NCI-H524 treated with DMSO at 0.1 percent for 48 hours (cell line): ENCODE measurements around the gene TSEN15.

Experiments used
- DNase-seq: peaks from one replicate; lab custom pipeline; 2025; lab: John Stamatoyannopoulos, UW

The TSEN15 gene

DNA sequence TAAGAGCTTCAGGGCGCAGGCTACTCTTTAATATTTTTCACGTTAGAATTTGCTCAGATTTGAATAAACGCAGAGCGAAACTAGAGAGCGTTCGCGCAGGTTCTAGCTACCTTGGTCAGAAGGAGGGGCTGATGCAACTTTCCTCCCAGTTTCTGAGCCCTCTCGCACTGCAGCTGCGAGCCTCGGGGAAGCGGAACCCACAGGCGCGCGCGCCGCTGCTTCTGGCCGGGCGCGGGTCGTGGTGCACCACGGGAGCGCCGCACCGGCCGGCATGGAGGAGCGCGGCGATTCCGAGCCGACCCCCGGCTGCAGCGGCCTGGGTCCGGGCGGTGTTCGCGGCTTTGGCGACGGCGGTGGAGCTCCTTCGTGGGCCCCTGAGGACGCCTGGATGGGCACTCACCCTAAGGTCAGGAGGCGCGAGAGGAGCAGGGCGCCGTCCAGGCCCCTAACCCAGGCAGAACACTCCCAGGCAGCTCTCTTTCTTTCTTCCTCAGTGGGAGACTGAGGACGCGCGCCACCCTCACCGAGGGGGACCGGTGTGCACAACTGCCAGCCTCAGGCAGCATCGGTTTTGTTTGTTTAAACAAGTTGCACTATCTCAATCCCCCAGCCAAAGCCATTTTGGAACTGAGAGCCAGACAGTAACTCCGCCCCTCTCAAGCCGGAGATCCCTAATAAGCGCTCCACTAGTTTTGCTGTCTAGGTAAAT lies at the start of gene TSEN15:
Gene TSEN15 (plus strand): TSS at position 246 of the 709 bp plus-strand sequence. CDS start 26 bp downstream, at position 272.
- peak; percentile 47 for DNase-seq

DNA sequence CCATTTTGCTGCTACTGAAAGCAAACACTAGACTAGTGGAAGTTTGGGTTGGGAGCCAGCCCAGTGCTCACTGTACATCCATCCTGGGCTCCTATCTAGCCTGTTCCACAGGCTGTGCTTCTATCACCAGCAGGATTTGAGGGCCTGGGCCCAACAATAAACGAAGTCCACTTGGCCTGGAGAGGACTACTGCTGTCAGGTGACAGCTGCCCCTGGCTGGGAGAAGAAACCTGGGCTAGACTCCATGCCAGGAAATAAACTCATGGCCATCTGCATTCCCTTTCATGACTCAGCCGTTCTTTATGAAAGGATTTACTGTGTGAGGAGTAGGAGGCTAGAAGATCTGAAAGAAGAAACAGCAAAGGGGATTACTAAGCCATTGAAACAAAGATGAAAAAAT lies 49.5 kb upstream of the TSEN15 start:
- DNase-seq, result no peak

DNA sequence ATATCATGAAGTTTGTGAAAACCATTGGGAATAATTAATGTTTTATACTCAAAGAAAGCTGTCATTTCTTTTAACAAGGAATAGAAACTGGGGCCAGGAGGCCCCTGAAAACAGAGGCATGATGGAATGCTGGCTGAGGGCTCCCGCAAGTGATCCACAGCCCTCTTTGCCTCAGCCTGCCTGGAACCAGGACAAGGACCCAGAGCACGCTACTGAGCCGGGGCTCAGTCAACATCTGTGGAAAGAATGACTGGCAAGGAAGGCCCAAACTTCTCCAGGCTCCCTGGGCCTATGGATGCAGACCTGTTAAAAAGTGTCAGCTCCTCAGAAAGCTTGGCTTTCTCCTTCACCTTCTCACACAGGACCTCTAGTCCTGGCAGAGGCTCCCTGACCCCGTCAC lies 46.6 kb upstream of the TSEN15 start:
- no peak for DNase-seq

DNA sequence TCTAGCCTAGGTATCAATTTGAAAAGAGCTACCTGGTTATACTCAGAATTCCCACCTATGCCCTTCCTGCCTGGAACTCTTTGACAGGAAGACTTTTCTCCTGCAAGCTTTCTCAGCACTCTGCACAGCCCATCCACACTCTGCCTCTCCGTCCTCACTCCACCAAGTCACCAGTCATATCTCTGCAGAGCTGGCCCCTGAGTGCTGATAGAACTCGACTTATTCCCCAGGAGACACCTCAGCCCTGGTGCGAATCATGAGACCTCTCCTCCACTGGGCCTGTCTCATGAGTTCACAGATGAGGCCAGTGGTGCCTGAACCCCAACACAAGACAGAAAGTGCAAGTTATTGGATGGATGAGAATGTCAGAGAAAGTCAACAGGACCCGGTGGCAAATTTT lies 46.0 kb upstream of the TSEN15 start:
- DNase-seq, result no peak

DNA sequence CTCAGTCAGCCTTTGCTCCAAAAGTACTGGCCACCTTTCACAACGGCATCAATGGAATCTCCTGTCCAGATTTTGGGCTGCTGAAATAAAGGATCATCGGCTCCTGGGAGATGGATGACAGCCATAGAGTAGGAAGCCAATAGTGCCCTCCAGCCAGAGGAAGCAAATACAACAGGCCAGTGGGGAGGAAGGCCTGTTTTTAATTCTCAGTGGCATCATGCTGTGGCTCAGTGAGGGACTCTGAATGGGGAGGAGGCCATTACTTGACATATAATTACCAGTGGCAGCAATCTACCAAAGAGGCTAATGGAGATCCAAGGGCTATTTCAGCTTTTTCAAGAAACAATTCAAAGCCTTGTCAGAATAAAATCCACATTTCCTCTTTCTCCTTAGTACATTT lies 40.7 kb upstream of the TSEN15 start:
- DNase-seq, result no peak

DNA sequence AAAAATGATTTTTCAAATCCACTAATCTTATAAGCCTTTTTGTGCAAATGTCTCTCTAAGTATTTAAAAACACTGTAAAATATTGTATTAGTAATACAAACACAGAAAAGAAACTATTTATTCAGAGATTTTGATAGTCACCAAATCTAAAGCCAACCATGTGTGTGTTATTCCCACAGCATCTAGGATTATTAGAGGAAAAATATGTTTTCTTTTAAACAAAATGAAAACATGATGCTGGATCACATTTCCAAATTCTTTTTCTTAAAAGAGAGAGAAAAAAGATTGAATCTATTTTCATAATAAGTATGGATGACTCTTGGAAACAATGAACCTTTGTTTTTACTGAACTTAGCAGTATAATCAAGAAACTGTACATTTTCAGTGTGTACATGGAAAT lies 39.3 kb upstream of the TSEN15 start:
- DNase-seq, result no peak

DNA sequence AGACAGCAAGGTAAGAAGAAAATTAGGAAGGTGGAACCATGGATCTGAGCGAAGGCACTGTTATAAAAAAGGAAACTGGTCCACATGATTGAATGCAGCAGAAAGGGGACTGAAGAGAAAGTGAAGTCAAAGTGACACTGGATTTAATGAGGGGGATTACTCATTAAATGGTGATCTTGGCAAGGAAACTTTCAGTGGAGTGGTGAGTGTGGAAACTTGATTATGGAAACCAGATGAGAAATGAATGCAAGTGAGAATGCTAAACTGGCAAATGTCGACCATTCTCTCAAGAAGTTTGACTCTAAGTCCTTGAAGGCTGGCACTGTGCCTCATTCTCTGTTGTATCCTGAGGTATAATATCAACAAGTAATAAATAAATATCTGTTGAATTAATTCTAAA lies 37.3 kb upstream of the TSEN15 start:
- no peak for DNase-seq

DNA sequence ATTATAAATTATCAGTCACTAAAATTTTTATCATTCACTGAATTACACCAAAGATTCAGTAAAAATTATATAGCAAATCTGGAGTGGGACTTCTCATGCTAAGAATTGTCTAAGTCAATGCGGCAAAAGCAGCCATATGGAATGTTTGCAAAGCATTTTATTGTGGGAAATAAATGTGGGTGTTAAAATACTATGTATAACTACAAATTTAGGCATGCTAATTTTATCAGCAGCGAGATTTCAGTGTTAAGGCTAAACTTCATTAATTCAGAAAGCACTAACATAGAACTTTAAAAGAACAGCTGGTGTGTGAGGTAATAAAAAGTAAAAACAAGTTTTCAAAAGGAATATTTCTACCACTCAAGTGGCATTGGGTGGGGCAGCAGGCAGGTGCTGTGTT lies 35.4 kb upstream of the TSEN15 start:
- no peak for DNase-seq

DNA sequence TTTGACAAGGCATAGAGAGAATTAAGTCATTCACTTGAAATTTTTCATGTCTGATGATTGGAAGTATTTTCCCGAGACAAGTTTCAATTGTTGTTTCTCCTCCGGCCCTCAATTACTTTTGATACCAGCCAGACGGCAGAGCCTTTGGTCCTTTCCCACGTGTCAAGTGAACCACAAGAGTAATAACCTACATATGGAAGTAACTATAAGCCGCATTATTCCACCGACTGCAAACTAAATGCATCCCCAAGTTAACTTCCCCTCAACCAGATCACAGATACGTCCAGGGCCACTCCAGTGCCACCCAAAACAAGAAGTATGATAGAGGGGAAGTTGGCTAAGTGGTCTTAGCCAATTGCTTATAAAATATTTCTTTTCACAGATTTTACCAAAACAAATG lies 34.2 kb upstream of the TSEN15 start:
- DNase-seq, result no peak

DNA sequence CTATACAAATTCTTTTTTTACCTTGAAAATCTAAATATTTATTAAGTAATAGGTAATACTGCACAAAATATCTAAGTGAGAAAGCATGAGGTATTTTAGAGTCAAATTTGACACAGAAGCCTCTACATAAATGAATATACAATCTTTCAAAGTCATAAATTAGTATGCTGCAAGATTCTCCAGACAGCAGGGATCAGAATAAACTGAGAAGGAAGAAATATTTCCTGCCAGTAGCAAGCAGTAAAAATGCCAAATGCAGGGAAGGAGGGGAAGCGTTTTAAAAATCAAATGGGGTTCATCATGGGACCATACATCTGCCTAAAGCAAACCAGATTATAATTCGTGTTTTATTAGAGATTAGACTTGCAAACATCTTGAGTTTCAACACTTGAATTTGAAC lies 32.9 kb upstream of the TSEN15 start:
- no peak for DNase-seq

DNA sequence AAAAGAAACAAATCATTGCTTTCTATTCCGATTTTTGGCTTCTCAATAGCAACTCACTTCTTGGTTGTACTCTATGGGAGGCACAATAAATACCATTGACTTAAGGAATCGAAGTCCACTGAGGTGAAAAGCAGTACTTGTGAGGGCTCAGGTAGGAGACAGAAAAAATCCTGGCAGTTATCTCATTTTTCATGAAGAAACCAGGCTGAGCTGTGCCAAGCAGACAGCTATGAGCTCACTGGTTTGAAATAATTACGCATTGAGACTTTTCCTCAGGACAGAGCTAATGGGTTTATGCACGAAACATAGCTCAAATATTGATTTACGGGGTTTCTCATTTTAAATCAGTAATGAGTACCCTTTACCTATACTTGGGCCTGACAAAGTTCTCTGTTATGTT lies 32.5 kb upstream of the TSEN15 start:
- DNase-seq, result no peak

DNA sequence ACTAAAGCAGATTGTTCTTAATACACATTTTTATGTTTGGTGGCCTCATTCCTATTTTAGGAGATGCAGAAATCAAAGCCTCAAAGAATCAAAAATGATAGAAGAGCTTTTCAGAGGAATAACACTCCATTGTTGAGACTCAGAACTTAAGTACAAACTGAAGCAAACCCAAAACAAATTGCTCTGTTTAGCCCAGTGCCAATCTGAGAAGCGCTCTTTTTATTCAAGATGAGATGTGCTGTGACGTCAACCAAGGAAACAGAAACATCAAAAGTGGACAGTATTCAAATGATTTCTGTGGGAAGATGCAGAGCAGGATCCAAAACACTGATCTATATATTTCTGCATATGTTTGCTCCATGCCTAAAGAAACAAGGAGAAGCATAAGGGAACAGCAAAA lies 32.0 kb upstream of the TSEN15 start:
- DNase-seq, result no peak

DNA sequence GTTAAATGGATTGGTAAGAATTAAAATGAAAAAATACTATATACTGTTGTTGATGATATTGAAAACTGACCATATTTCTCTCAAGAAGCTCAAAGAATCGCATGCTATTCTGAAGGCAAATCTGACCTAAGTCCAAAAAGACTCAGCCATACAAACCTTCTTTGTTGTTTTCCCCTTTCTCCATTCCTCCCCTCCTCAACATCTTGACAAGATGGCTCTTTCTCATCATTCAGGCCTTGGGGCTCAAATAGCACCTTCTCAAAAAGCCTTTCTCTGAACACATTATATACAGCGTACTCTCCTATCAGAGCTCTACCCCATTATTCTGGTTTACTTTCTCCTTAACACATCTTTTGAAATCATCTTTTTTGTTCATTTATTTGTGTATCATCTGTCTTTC lies 31.2 kb upstream of the TSEN15 start:
- DNase-seq, result no peak

DNA sequence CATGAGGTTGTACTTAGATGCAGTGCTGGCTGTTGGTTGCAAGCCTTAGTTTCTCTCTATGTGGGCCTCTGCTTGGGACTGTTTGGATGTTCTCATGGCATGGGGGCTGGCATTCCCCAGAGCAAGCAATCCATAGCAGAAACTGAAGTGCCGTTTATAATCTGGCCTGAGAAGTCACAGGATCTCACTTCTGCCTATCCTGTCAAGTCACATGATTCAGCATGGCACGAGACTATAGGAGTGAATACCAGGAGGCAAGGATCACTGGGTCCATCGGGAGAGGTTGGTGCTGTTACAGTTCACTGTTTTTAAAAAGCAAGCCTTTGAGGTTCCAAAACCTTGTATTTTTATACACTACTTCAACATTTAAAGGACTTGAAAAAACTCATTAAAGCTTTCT lies 30.7 kb upstream of the TSEN15 start:
- no peak for DNase-seq

DNA sequence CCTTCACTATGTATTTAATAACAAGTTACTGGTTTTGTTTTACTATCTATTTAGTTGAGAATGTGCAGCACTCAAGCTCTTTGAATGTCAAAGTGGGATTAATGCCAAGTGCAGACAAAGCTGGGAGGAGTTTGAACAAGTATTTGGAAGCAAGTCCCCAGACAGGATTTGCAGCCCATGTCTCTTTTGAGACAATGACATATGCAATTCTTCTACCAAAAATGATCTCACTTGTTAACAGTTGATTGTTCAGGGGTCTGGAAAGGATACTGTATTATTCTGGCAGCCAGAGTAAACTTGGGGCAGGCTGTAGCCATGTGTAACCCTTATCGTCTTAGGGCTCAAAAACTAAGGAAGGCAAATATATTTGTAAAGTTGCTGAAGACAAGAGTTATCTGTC lies 29.8 kb upstream of the TSEN15 start:
- no peak for DNase-seq

DNA sequence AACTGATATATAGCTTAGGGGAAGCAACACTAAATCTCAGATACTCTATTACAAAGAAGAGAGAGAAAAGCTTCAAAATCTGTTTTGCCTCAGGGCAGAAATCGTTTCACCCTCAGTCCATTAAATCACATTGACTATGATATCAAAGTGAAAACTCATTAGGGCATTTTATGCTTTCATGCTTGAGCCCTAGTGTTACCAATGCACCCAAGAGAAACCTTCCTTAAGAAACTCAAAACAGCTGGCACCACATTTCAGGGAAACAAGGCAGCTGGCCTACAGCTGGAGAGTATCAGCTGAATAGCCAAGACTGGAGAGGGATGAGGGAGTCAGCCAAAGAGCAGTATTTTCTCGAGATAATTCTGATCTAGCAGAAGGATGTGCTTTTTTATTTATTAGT lies 28.9 kb upstream of the TSEN15 start:
- DNase-seq, result no peak

DNA sequence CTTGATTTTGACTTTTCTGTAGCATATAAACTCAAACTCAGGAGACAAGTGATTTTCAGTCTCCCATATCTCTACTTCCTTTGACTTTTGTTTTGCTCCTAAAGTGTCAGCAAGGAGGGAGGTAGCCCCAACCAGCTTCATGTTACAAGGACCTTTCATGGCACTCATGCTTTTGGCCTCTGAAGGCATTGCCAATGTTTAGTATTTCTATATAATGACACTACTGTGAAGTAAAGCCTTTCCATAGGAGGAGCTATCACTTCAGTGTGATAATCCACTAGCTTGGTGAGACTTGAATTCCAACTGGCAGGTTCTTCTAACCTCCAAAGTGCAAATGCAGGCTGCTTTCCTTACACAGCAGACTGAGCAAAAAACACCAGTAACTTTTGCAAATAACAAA lies 28.4 kb upstream of the TSEN15 start:
- DNase-seq, result no peak

DNA sequence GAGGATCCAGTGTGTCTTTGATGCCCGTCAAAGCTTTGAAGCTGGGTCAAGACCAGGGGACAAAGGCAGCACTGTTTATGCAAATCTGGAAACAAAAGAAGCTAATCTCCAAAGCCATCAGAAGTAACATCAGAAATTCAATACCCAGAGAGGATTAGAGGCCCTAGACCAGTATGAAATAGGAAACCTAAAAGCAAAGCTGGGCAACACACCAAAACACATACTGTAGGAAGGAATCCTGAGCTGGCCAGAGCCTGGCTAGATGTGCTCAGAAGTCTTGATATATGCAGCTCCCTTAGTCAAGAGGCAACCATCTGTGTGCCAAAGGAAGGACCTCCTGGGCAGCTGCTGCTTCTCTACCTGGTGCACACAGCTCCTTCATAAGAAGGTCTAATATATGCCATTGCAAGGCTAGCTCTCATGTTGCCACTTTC lies 26.3 kb upstream of the TSEN15 start:
- peak; percentile 98 for DNase-seq

DNA sequence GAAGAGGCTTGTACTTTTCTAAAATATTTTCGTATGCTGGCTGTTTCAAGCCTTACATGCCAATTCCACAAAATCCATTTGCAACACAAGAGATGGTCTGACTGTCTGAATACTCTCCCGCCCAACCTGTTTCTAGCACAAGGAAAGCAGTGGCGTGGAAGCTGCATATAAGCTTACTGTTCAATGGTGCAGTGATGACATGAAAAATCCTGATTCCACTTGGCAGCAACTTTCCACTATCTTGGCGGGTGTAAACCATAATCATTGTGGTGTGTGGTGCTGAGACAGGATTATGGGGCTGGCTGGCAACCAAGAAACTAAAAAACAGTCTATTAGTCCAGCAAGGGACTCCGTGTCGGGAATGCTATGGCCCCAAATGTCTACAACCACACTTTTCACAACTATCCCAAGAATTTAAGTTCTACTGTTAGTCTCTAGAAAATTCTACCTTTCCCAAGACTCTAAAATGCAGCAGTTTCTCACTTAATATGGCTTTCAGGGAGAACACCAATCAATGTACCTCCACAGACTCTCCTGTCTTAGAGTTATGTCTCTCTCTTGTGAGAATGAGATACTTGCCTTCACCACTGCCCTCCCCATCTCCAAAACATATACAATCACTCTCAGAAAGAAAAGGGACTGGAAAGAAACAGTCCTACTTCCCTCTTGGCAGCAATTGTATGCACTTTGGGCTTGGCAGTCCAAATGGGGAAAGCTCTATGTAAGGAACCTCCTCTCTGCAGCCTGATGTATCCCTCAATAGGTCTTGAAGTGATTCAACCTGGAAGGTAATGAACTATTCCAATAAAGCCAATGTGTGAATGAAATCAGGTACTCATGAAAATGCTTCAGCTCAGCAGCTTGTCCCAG lies 23.5 kb upstream of the TSEN15 start:
- DNase-seq, result no peak

DNA sequence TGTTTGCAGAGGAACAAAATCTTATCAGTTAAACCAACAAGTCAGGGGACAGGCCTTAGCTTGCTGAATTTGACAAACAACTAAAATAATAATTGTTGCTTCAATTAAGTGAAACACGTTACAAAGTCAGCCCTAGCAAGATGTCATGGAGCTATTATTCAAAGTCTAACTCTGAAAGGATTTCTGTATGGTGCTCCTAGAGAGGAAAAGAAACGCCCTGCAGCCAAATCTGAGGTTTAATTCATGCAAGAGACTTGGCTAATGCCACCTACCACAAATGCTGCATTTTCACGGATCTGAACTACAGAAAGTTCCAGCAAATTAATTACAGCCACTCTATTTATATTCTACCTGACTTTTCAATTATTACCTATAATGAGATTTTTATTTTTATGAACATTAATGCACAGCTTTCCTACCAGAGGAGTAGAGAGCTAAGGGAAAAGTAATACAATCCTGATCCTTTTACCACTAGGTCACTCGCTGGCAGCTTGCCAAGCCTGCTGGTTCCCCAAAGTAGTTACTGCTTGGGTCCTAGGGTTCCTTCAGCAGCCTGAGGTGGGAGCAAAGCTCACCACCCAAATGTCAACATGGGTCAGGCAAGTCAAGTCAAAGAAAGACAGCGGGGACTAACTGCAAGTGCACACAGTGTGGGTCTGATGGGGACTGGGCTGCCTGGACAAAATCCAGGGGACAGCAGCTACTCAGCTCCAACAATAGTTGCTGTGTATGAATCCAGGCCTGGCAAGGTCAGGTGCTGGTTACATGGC lies 22.5 kb upstream of the TSEN15 start:
- DNase-seq, result no peak

DNA sequence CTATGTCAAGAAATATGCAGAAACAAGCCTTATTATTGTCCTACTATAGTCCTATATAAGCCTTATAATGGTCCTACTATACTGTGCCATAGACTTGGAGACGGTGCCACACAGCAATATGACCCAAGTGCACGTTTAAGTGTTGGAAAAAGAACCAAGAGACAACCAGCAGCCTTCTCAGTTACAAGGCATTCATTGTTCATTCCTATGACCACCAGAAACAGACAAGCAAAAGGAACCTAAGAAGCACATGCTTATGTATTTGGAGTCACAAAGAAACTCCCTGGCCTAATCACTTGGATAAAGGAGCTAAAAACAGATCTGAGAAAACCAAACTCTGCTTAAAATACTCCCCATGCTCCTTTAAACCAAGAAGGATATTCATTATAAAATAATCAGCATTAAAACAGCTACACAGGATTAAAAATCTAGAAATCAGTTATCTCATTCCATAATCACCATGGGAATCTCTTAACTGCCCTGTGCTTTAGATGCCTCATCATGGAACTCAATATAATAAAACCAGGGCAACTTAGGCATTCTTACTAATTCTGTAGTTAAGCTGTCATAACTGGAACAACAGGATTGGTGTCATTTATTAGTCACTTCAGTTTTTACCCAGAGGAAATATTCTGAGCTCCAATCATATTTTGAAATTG lies 21.0 kb upstream of the TSEN15 start:
- no peak for DNase-seq

DNA sequence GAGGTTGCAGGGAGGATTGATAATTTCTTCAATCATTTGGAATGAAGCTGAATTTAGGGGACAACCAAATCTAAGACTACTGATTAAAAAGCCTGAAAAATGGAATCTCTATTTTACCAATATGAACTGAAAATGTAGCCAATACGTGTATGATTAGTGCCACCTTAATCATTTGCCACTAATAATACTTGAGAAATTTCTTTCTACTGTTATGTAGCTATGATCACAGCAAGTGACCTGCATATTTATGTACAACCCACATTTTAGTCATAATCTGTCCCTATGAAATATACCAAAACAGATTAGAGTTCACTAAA lies 20.5 kb upstream of the TSEN15 start:
- no peak for DNase-seq
